Sigmoid colon (tissue), 7 donors: ENCODE measurements around the gene SYNDIG1. TPM values are rescaled to one million over a fixed set of nuclear protein-coding genes. Genes with fewer than 3 reads are reported as not detected.
A peak's percentile ranks its signal among the peaks of the same experiment; 100 is the strongest.

Source experiments
- DNase-seq: peaks from one replicate; pipeline ENCODE4 v3.0.0-alpha.2; 2019
- H3K27ac ChIP-seq, 4 donors: fragments of 200-600 bp; sonication (generic); one replicate each; pipeline ENCODE4 v1.5.1; 2016 to 2019; ENCODE audit warnings: mild to moderate bottlenecking in 1 of 4
- H3K27me3 ChIP-seq, 3 donors: fragments of 200-600 bp; sonication (generic); one replicate each; pipeline ENCODE4 v1.5.1; 2019; ENCODE audit warnings: mild to moderate bottlenecking in 1 of 3
- H3K36me3 ChIP-seq, 4 donors: fragments of 200-600 bp; sonication (generic); one replicate each; pipeline ENCODE4 v1.5.1; 2016 to 2019
- H3K4me1 ChIP-seq, 4 donors: fragments of 200-600 bp; sonication (generic); one replicate each; pipeline ENCODE4 v1.5.1; 2017 to 2019
- H3K4me3 ChIP-seq, 4 donors: fragments of 200-600 bp; sonication (generic); one replicate each; pipeline ENCODE4 v1.5.1; 2017 to 2019; ENCODE audit warnings: mild to moderate bottlenecking in 2 of 4, moderate library complexity in 1 of 4
- H3K9me3 ChIP-seq, 4 donors: fragments of 200-600 bp in 3 of 4; sonication (generic) in 3 of 4; one replicate each; pipeline versions ENCODE4 v1.5.1 to v1.6.1; 2013 to 2019
- CTCF ChIP-seq, 4 experiments: fragments of 450-650 bp in 3 of 4; fragments of 200-600 bp in 1 of 4; IDR thresholded peaks; one replicate each; pipeline ENCODE4 v1.5.1; 2016 to 2019; ENCODE audit warnings: antibody characterized with exemption in 4 of 4, mild to moderate bottlenecking in 3 of 4, moderate library complexity in 2 of 4
- EP300 ChIP-seq, 4 donors: sonication (generic); formaldehyde crosslinking; IDR thresholded peaks; one replicate each; pipeline ENCODE4 v1.6.1; 2017; ENCODE audit warnings: antibody characterized with exemption in 4 of 4
- POLR2A ChIP-seq, 2 donors: fragments of 450-650 bp; IDR thresholded peaks; one replicate each; pipeline ENCODE4 v1.6.1; 2016; ENCODE audit warnings: antibody characterized with exemption in 2 of 2, mild to moderate bottlenecking in 2 of 2, moderate library complexity in 2 of 2
- POLR2AphosphoS5 ChIP-seq, 4 donors: sonication (generic); formaldehyde crosslinking; IDR thresholded peaks; one replicate each; pipeline ENCODE4 v1.6.1; 2017; ENCODE audit warnings: antibody characterized with exemption in 4 of 4
- WGBS, 2 donors: extraction: QIAGEN DNeasy Blood & Tissue Kit; methylation state at CpG; one replicate each; pipeline ENCODE4 v1.1.7; 2013; 5-methylcytosine and 5-hydroxymethylcytosine counted together
- intact Hi-C: fragments of 100-400 bp; cut with DNase I; formaldehyde crosslinking; loops from one replicate; pipeline ENCODE4 v1.15.1; 2023
- polyA plus RNA-seq, 3 donors: library from polyadenylated mRNA; stranded (reverse); fragments of 200-250 nt; gene quantifications; one replicate each; pipeline ENCODE4 v1.2.3, GENCODE V29; 2013
- total RNA-seq, 4 donors: library from RNA; depleted of rRNA; stranded (reverse); fragments of >200 nt; gene quantifications; one replicate each; pipeline ENCODE4 v1.1.0, GENCODE V29; 2016
- donor health status: healthy with polysubstance abuse.
- donor health status: Bipolar disorder and iron deficiency.
- donor health status: healthy.

The SYNDIG1 gene
- total and polyA plus RNA-seq, 7 donors: 0.16 to 0.69 (median 0.36) TPM; not detected in 2

- DNase-seq: no peak
- 75 to 87% methylated on average over 7 of the region's 7 CpGs for WGBS, 2 donors
- TF ChIP-seq POLR2A (IDR thresholded peaks at IDR 0.05) (no peak), POLR2AphosphoS5 (IDR thresholded peaks at IDR 0.05) (no peak), CTCF (IDR thresholded peaks at IDR 0.05) (no peak), EP300 (IDR thresholded peaks at IDR 0.05) (no peak)
- H3K4me3 ChIP-seq: no peak overlapping the region
- intact Hi-C loops: no loop called here
- H3K9me3 ChIP-seq: no peaks in the 10 kb centered on the region
- H3K27ac ChIP-seq: no peak overlapping the region
- peaks cover 5 to 91% (median 44%) of the 10 kb centered on the region in 3 donors for H3K27me3 ChIP-seq
- H3K36me3 ChIP-seq: no peaks in the 10 kb centered on the region
- peaks cover 0 to 28% (median 25%) of the 10 kb centered on the region in 4 donors for H3K4me1 ChIP-seq
Measured at GRCh38 chr20:24473435-24474223, 4.2 kb downstream of the SYNDIG1 start.

GRCh38 chr20:24477831-24478547 is 8.6 kb downstream of the SYNDIG1 start:
- Histone ChIP-seq H3K4me3 (no peak overlapping the region), H3K27me3 (peaks cover 0 to 54% (median 9%) of the 10 kb centered on the region in 3 donors), H3K4me1 (no peaks in the 10 kb centered on the region), H3K27ac (no peak overlapping the region), H3K9me3 (no peaks in the 10 kb centered on the region), H3K36me3 (no peaks in the 10 kb centered on the region)
- TF ChIP-seq EP300 (IDR thresholded peaks at IDR 0.05): no peak
- no peak for TF ChIP-seq POLR2A (IDR thresholded peaks at IDR 0.05)
- no peak for TF ChIP-seq POLR2AphosphoS5 (IDR thresholded peaks at IDR 0.05)
- TF ChIP-seq CTCF (IDR thresholded peaks at IDR 0.05): no peak
- WGBS, 2 donors: 63 to 80% methylated on average over 11 of the region's 11 CpGs
- intact Hi-C loops: no loop called here
- peak; percentile 11 for DNase-seq

GRCh38 chr20:24478584-24478983 is 9.2 kb downstream of the SYNDIG1 start:
- peaks cover 0 to 48% (median 3%) of the 10 kb centered on the region in 3 donors for H3K27me3 ChIP-seq
- DNase-seq: peak; percentile 7
- 89 to 92% methylated on average over 7 of the region's 7 CpGs for WGBS, 2 donors
- no peaks in the 10 kb centered on the region for H3K9me3 ChIP-seq
- no peak overlapping the region for H3K4me3 ChIP-seq
- no peak overlapping the region for H3K27ac ChIP-seq
- TF ChIP-seq EP300 (IDR thresholded peaks at IDR 0.05) (no peak), CTCF (IDR thresholded peaks at IDR 0.05) (no peak), POLR2A (IDR thresholded peaks at IDR 0.05) (no peak), POLR2AphosphoS5 (IDR thresholded peaks at IDR 0.05) (no peak)
- H3K4me1 ChIP-seq: no peaks in the 10 kb centered on the region
- H3K36me3 ChIP-seq: no peaks in the 10 kb centered on the region
- intact Hi-C loops: no loop called here

GRCh38 chr20:24479106-24479505 is 9.7 kb downstream of the SYNDIG1 start:
- DNase-seq: peak; percentile 32

GRCh38 chr20:24479595-24479994 is 10.2 kb downstream of the SYNDIG1 start:
- no peaks in the 10 kb centered on the region for H3K9me3 ChIP-seq
- H3K27ac ChIP-seq: no peak overlapping the region
- intact Hi-C loops: no loop called here
- TF ChIP-seq POLR2AphosphoS5 (IDR thresholded peaks at IDR 0.05) (no peak), POLR2A (IDR thresholded peaks at IDR 0.05) (no peak), EP300 (IDR thresholded peaks at IDR 0.05) (no peak), CTCF (IDR thresholded peaks at IDR 0.05) (no peak)
- no peak for DNase-seq
- H3K36me3 ChIP-seq: no peaks in the 10 kb centered on the region
- WGBS, 2 donors: 82 to 85% methylated on average over 4 of the region's 4 CpGs
- H3K27me3 ChIP-seq: peaks cover 0 to 38% (median 0%) of the 10 kb centered on the region in 3 donors
- no peak overlapping the region for H3K4me3 ChIP-seq
- no peaks in the 10 kb centered on the region for H3K4me1 ChIP-seq

More at GRCh38 chr20:24479106-24479505, 9.7 kb downstream of the SYNDIG1 start:
- Histone ChIP-seq H3K27me3 (peaks cover 0 to 42% (median 0%) of the 10 kb centered on the region in 3 donors), H3K4me3 (no peak overlapping the region), H3K36me3 (no peaks in the 10 kb centered on the region), H3K4me1 (no peaks in the 10 kb centered on the region), H3K27ac (no peak overlapping the region), H3K9me3 (no peaks in the 10 kb centered on the region)
- WGBS, 2 donors: 89 to 94% methylated on average over 4 of the region's 4 CpGs
- TF ChIP-seq EP300 (IDR thresholded peaks at IDR 0.05) (no peak), POLR2AphosphoS5 (IDR thresholded peaks at IDR 0.05) (no peak)
- intact Hi-C loops: no loop called here
